GM12864 (cell line): Measurements from ENCODE around the gene SLC38A10.

Source experiments
- DNase-seq: peaks from one replicate; pipeline ENCODE4 v3.0.0-alpha.2; 2011; ENCODE audit warnings: low read depth
- H3K4me3 ChIP-seq: 2 replicates; pipeline ENCODE4 v1.5.1; 2011; ENCODE audit warnings: mild to moderate bottlenecking, low read depth, low read length, control low read depth
- CTCF ChIP-seq: IDR thresholded peaks from 2 replicates; pipeline ENCODE4 v1.5.1; 2011; ENCODE audit warnings: low read depth, mild to moderate bottlenecking, moderate library complexity, low read length, control low read depth, inconsistent platforms; ENCODE audit errors: missing control alignments

Gene SLC38A10

GRCh38 chr17:81295031-81295675 is at the start of gene SLC38A10:
Gene SLC38A10, minus strand, starts transcription at chr17:81295307. Its CDS starts 386 bp downstream, at chr17:81294921.
- peak; percentile 65 for DNase-seq
- peak within 1 kb of the TSS; percentile 89 for H3K4me3 ChIP-seq
- TF ChIP-seq CTCF, result peak; percentile 6

GRCh38 chr17:81342269-81343070 is 47.4 kb upstream of the SLC38A10 start:
- DNase-seq, result no peak
- H3K4me3 ChIP-seq, result no peak overlapping the region
- no peak for TF ChIP-seq CTCF

- H3K4me3 ChIP-seq, result no peak overlapping the region
Measured at GRCh38 chr17:81341516-81342268, 46.6 kb upstream of the SLC38A10 start.

GRCh38 chr17:81340607-81341515 is 45.8 kb upstream of the SLC38A10 start:
- H3K4me3 ChIP-seq, result no peak overlapping the region
- TF ChIP-seq CTCF, result no peak
- no peak for DNase-seq

More at GRCh38 chr17:81341516-81342268, 46.6 kb upstream of the SLC38A10 start:
- no peak for TF ChIP-seq CTCF
- DNase-seq, result no peak

- H3K4me3 ChIP-seq, result no peak overlapping the region
- no peak for TF ChIP-seq CTCF
- DNase-seq, result no peak
Measured at GRCh38 chr17:81339534-81340296, 44.6 kb upstream of the SLC38A10 start.

GRCh38 chr17:81339191-81339533 is 44.1 kb upstream of the SLC38A10 start:
- no peak overlapping the region for H3K4me3 ChIP-seq
- no peak for DNase-seq

More at GRCh38 chr17:81339191-81339533, 44.1 kb upstream of the SLC38A10 start:
- no peak for TF ChIP-seq CTCF
